Measurements from ENCODE around the gene CDH4. TPM values are rescaled to one million over a fixed set of nuclear protein-coding genes. Genes with fewer than 3 reads are reported as not detected.

The CDH4 gene
- total RNA-seq, 2 experiments from 2014 or later = not detected

DNA sequence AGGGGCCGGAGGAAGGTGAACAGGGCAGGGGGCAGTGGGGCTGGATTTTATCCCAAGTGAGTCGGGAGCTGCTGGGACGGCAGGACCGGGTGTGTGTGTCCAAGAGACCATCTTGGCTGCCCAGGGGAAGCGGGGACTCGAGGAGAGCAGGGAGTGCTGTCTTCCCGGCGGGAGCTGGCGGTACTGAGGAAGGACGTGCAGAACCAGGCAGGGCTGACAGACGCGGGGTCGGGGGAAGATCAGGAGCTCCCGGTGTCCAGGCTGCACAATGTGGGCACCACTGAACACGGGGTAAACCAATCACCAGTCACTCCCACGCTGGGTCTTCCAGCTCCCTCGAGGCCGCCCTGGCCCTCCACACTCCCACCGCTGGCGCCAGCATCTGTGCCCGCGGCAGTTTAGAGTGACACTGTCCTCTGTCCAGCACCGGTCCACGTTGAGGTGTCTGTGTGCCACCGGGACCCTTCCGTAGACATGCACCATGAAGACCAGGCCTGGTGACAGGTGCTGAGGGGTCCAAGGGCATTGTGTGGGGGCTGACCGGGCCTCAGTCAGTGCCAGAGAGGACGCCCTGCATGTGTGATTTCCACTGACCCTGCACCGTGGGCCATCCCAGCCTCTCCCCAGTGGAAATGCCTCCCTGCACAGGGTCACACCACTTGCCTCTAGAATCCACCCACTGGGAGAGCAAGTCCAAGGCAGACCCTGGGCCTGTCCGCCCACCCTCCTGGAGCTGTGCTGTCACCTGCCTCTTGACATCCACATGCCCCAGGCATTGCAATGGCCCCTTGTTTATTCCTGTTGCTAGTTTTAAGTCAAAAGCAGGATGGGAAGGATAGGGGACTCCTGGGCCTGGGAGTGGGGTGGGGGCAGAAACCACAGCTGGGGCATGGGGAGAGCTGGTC, 411.7 kb downstream of the CDH4 start:
- no peaks in the 10 kb centered on the region for H3K36me3 ChIP-seq (ENCODE audit: insufficient read depth, low read length)
- no peak overlapping the region for H3K27ac ChIP-seq (ENCODE audit: low read depth, low read length, poor library complexity, severe bottlenecking)
- no peaks in the 10 kb centered on the region for H3K79me2 ChIP-seq (ENCODE audit: insufficient read depth, low read depth, low read length)
- CTCF ChIA-PET (ENCODE audit: unreplicated experiment) = no interaction called here
- intact Hi-C loops (cut with micrococcal nuclease; ENCODE audit: unreplicated experiment) = no loop called here
- no peaks in the 10 kb centered on the region for H3K4me1 ChIP-seq (ENCODE audit: insufficient read depth, low read length, poor library complexity, severe bottlenecking)
- POLR2A ChIA-PET = no interaction called here
- H2AFZ ChIP-seq (ENCODE audit: low read length) = no peak overlapping the region
- no peak overlapping the region for H3K4me3 ChIP-seq (ENCODE audit: low read depth, low read length, poor library complexity, severe bottlenecking)
- TF ChIP-seq, protein P1, sequence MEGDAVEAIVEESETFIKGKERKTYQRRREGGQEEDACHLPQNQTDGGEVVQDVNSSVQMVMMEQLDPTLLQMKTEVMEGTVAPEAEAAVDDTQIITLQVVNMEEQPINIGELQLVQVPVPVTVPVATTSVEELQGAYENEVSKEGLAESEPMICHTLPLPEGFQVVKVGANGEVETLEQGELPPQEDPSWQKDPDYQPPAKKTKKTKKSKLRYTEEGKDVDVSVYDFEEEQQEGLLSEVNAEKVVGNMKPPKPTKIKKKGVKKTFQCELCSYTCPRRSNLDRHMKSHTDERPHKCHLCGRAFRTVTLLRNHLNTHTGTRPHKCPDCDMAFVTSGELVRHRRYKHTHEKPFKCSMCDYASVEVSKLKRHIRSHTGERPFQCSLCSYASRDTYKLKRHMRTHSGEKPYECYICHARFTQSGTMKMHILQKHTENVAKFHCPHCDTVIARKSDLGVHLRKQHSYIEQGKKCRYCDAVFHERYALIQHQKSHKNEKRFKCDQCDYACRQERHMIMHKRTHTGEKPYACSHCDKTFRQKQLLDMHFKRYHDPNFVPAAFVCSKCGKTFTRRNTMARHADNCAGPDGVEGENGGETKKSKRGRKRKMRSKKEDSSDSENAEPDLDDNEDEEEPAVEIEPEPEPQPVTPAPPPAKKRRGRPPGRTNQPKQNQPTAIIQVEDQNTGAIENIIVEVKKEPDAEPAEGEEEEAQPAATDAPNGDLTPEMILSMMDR (conservative IDR thresholded peaks at IDR 0.05; ENCODE audit: low read length) = no peak
- TF ChIP-seq EZH2phosphoT487 (IDR thresholded peaks at IDR 0.05; ENCODE audit: borderline replicate concordance, low read depth, low read length) = no peak
- no peaks in the 10 kb centered on the region for H3K9me3 ChIP-seq (ENCODE audit: low read length)
- H3K9me2 ChIP-seq (ENCODE audit: insufficient read depth, low read length) = no peaks in the 10 kb centered on the region
- no peaks in the 10 kb centered on the region for H4K20me1 ChIP-seq (ENCODE audit: insufficient read depth, low read length)
- no peak overlapping the region for H3K4me2 ChIP-seq (ENCODE audit: low read length)
- no peak for DNase-seq (ENCODE audit: low spot score)
- no TSS peak for BruUV-seq (replicated peaks)

DNA sequence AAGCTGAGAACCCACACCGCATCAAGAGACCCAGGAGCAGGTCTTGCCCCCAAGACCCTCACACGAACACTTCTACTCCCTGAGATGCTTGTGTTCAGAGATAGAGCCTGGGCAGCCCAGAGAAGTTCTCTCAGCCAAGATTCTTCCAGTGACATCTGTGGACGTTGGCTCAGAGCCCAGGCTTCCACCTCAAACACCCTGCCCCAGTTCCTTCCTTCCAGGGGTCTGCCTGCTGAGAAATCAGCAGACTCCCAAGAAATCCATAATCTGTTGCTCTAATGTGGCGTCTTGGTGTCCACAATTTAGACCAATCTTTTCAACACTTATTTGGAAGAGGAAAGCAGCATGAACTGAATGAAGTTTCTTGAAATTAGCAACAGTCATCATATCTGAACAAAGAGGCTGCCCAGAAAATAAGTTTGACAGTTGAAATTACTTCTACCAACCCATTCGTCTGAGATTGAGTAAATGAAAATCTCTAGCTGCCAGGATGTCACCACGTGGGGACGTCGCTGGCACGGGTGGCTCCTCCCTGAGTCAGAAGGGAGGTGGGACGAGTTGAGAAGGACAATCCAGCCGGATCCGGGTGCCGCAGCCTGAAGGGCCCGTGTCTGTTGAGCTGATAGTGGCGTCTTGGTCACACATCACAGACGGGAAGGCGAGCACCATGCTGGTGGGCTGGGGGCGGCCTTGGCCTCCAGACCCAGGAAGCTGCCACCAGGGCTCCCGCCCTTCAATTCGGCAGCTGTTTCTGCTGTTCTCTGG, 412.7 kb downstream of the CDH4 start:
- CTCF ChIA-PET (ENCODE audit: unreplicated experiment) = no interaction called here
- no peak overlapping the region for H2AFZ ChIP-seq (ENCODE audit: low read length)
- H3K9me2 ChIP-seq (ENCODE audit: insufficient read depth, low read length) = no peaks in the 10 kb centered on the region
- H4K20me1 ChIP-seq (ENCODE audit: insufficient read depth, low read length) = no peaks in the 10 kb centered on the region
- H3K9me3 ChIP-seq (ENCODE audit: low read length) = no peaks in the 10 kb centered on the region
- intact Hi-C loops (cut with micrococcal nuclease; ENCODE audit: unreplicated experiment) = no loop called here
- H3K36me3 ChIP-seq (ENCODE audit: insufficient read depth, low read length) = no peaks in the 10 kb centered on the region
- no peak overlapping the region for H3K4me3 ChIP-seq (ENCODE audit: low read depth, low read length, poor library complexity, severe bottlenecking)
- no peaks in the 10 kb centered on the region for H3K4me1 ChIP-seq (ENCODE audit: insufficient read depth, low read length, poor library complexity, severe bottlenecking)
- BruUV-seq (replicated peaks) = no TSS peak
- no peak overlapping the region for H3K27ac ChIP-seq (ENCODE audit: low read depth, low read length, poor library complexity, severe bottlenecking)
- POLR2A ChIA-PET = no interaction called here
- no peak for TF ChIP-seq EZH2phosphoT487 (IDR thresholded peaks at IDR 0.05; ENCODE audit: borderline replicate concordance, low read depth, low read length)
- TF ChIP-seq, protein P1 (conservative IDR thresholded peaks at IDR 0.05; ENCODE audit: low read length) = no peak
- H3K4me2 ChIP-seq (ENCODE audit: low read length) = no peak overlapping the region
- no peaks in the 10 kb centered on the region for H3K79me2 ChIP-seq (ENCODE audit: insufficient read depth, low read depth, low read length)
- DNase-seq (ENCODE audit: low spot score) = no peak

Measured in OCI-LY7 (cell line).